HepG2 (cell line): ENCODE results near the gene HORMAD2. TPM values are rescaled to one million over a fixed set of nuclear protein-coding genes. Genes with fewer than 3 reads are reported as not detected.
A peak's percentile ranks its signal among the peaks of the same experiment; 100 is the strongest.

Source experiments
- AHR ChIP-seq: IDR thresholded peaks from 2 replicates; pipeline ENCODE4 v1.6.1; 2018; ENCODE audit warnings: missing genetic modification reagents, missing compliant biosample characterization
- CAMTA2 ChIP-seq: sonication (generic); formaldehyde crosslinking; IDR thresholded peaks from 2 replicates; pipeline ENCODE4 v1.4.0; 2020; ENCODE audit warnings: mild to moderate bottlenecking, missing genetic modification reagents, borderline replicate concordance
- GATA4 ChIP-seq: sonication (generic); IDR thresholded peaks from 2 replicates; pipeline ENCODE4 v1.6.1; 2016; ENCODE audit warnings: antibody characterized with exemption, low read depth, borderline replicate concordance
- MIXL1 ChIP-seq: IDR thresholded peaks from 2 replicates; pipeline ENCODE4 v1.6.1; 2016
- PRPF4 ChIP-seq: fragments of 200-400 bp; formaldehyde crosslinking; IDR thresholded peaks from 2 replicates; pipeline ENCODE4 v1.6.1; 2016; ENCODE audit warnings: low read length, low read depth; ENCODE audit not compliant: poor library complexity, severe bottlenecking
- ZNF264 ChIP-seq: sonication (generic); formaldehyde crosslinking; IDR thresholded peaks from 2 replicates; pipeline ENCODE4 v1.4.0; 2020; ENCODE audit warnings: missing genetic modification reagents
- ZNF432 ChIP-seq: sonication (generic); formaldehyde crosslinking; IDR thresholded peaks from 2 replicates; pipeline ENCODE4 v1.5.0; 2020; ENCODE audit warnings: missing genetic modification reagents, mild to moderate bottlenecking, borderline replicate concordance
- ZNF567 ChIP-seq: sonication (generic); formaldehyde crosslinking; IDR thresholded peaks from 2 replicates; pipeline ENCODE4 v1.8.1; 2023; ENCODE audit warnings: mild to moderate bottlenecking, missing genetic modification reagents, borderline replicate concordance
- polyA plus RNA-seq, 8 experiments: library from polyadenylated mRNA; depleted of rRNA in 3 of 8; stranded (reverse) in 7 of 8; unstranded in 1 of 8; fragments of >200 nt; fragmentation: Illumina TruSeq in 4 of 8; extraction: Trizol in 4 of 8; gene quantifications; 2 replicates each; pipeline versions ENCODE4 v1.2.1 to v1.2.3, GENCODE V29; 2011 to 2016; ENCODE audit warnings: low read depth in 4 of 8, missing spikeins in 1 of 8, mixed read lengths in 1 of 8; ENCODE audit not compliant: insufficient read depth in 1 of 8
- total RNA-seq, 5 experiments: library from RNA; depleted of rRNA; stranded (reverse); fragments of >200 nt; fragmentation: Illumina TruSeq; extraction: Trizol; gene quantifications; 2 replicates each; pipeline ENCODE4 v1.2.3, GENCODE V29; 2016; ENCODE audit warnings: low read depth in 1 of 5
- TF ChIP-seq, protein P1 (sequence below), 2 experiments: sonication (generic) in 1 of 2; formaldehyde crosslinking in 1 of 2; IDR thresholded peaks; 2 replicates each; pipeline versions ENCODE4 v1.4.0 to v1.6.1; 2018 to 2020; ENCODE audit warnings: missing genetic modification reagents in 2 of 2, borderline replicate concordance in 1 of 2, low read depth in 1 of 2, mild to moderate bottlenecking in 1 of 2, missing biosample characterization in 1 of 2
- TF ChIP-seq, protein P2 (sequence below): sonication (generic); formaldehyde crosslinking; IDR thresholded peaks from 2 replicates; pipeline ENCODE4 v1.8.1; 2023; ENCODE audit warnings: mild to moderate bottlenecking, missing genetic modification reagents, borderline replicate concordance
- TF ChIP-seq, protein P3 (sequence below): sonication (generic); formaldehyde crosslinking; IDR thresholded peaks from 2 replicates; pipeline ENCODE4 v1.5.0; 2020; ENCODE audit warnings: mild to moderate bottlenecking, missing genetic modification reagents
- TF ChIP-seq, protein P4 (sequence below): sonication (generic); formaldehyde crosslinking; IDR thresholded peaks from 2 replicates; pipeline ENCODE4 v1.4.0; 2020; ENCODE audit warnings: missing genetic modification reagents
- TF ChIP-seq, protein P5 (sequence below): sonication (generic); formaldehyde crosslinking; IDR thresholded peaks from 2 replicates; pipeline ENCODE4 v1.4.0; 2020; ENCODE audit warnings: missing genetic modification reagents
- TF ChIP-seq, protein P6 (sequence below): sonication (generic); formaldehyde crosslinking; IDR thresholded peaks from 2 replicates; pipeline ENCODE4 v1.5.0; 2020; ENCODE audit warnings: mild to moderate bottlenecking, missing genetic modification reagents
- TF ChIP-seq, protein P7 (sequence below): sonication (generic); formaldehyde crosslinking; IDR thresholded peaks from 2 replicates; pipeline ENCODE4 v1.5.0; 2020; ENCODE audit warnings: mild to moderate bottlenecking, missing genetic modification reagents

Gene HORMAD2
- total and polyA plus RNA-seq, 2 of the 13 experiments (the other 11 are each of a cell fraction or from before 2014, with no cell fraction given): not detected

DNA sequence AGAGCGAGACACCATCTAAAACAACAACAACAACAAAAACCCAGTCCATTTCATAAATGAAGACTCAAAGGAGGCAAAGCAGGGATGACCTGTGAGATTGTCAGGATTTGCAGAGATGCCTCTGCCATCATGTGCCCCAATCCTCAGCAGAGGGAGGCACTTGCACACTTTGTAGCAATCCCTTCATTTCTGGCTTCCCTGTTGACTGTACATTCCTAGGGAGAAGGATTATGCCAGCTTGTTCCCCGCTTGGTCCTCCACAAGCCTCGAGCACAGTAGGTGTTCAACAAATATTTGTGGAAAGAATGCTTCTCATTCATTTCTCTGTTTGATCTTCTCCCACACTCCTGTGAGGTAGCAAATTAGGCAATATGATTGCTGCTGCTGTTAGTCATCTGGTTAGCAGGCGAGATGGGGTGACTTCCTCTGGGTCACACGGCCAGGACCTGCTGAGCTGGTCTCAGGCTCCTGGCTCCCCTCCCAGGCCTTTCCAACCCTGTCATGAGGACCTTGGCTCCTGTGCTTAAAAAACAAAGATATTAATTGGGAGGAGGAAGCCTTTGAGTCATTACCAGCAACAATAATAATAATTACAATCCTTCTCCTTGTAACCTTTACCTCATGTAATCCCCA lies 132.2 kb downstream of the HORMAD2 start (continued):
- TF ChIP-seq ZNF264 (CRISPR knock-in tag) (peak; percentile 50; the same call in 1 of the 2 replicates), PRPF4 (no peak), ZNF567 (no peak), MIXL1 (CRISPR knock-in tag) (peak; percentile 74), ZNF432 (CRISPR knock-in tag) (no peak), GATA4 (peak; percentile 55; the same call in 1 of the 2 replicates), CAMTA2 (CRISPR knock-in tag) (no peak), AHR (no peak)
- TF ChIP-seq, protein P1, sequence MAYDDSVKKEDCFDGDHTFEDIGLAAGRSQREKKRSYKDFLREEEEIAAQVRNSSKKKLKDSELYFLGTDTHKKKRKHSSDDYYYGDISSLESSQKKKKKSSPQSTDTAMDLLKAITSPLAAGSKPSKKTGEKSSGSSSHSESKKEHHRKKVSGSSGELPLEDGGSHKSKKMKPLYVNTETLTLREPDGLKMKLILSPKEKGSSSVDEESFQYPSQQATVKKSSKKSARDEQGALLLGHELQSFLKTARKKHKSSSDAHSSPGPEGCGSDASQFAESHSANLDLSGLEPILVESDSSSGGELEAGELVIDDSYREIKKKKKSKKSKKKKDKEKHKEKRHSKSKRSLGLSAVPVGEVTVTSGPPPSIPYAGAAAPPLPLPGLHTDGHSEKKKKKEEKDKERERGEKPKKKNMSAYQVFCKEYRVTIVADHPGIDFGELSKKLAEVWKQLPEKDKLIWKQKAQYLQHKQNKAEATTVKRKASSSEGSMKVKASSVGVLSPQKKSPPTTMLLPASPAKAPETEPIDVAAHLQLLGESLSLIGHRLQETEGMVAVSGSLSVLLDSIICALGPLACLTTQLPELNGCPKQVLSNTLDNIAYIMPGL (CRISPR knock-in tag; IDR thresholded peaks at IDR 0.05; ENCODE audit: borderline replicate concordance in 1 of 2, low read depth in 1 of 2): no peak; a peak in 1 of 4 replicates
- TF ChIP-seq, protein P2, sequence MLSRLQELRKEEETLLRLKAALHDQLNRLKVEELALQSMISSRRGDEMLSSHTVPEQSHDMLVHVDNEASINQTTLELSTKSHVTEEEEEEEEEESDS (CRISPR knock-in tag): no peak
- TF ChIP-seq, protein P3, sequence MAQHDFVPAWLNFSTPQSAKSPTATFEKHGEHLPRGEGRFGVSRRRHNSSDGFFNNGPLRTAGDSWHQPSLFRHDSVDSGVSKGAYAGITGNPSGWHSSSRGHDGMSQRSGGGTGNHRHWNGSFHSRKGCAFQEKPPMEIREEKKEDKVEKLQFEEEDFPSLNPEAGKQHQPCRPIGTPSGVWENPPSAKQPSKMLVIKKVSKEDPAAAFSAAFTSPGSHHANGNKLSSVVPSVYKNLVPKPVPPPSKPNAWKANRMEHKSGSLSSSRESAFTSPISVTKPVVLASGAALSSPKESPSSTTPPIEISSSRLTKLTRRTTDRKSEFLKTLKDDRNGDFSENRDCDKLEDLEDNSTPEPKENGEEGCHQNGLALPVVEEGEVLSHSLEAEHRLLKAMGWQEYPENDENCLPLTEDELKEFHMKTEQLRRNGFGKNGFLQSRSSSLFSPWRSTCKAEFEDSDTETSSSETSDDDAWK (CRISPR knock-in tag): no peak
- TF ChIP-seq, protein P4, sequence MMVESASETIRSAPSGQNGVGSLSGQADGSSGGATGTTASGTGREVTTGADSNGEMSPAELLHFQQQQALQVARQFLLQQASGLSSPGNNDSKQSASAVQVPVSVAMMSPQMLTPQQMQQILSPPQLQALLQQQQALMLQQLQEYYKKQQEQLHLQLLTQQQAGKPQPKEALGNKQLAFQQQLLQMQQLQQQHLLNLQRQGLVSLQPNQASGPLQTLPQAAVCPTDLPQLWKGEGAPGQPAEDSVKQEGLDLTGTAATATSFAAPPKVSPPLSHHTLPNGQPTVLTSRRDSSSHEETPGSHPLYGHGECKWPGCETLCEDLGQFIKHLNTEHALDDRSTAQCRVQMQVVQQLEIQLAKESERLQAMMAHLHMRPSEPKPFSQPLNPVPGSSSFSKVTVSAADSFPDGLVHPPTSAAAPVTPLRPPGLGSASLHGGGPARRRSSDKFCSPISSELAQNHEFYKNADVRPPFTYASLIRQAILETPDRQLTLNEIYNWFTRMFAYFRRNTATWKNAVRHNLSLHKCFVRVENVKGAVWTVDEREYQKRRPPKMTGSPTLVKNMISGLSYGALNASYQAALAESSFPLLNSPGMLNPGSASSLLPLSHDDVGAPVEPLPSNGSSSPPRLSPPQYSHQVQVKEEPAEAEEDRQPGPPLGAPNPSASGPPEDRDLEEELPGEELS (CRISPR knock-in tag): peak; percentile 90
- TF ChIP-seq, protein P5, sequence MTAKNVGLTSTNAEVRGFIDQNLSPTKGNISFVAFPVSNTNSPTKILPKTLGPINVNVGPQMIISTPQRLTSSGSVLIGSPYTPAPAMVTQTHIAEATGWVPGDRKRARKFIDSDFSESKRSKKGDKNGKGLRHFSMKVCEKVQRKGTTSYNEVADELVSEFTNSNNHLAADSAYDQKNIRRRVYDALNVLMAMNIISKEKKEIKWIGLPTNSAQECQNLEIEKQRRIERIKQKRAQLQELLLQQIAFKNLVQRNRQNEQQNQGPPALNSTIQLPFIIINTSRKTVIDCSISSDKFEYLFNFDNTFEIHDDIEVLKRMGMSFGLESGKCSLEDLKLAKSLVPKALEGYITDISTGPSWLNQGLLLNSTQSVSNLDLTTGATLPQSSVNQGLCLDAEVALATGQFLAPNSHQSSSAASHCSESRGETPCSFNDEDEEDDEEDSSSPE (CRISPR knock-in tag): no peak
- TF ChIP-seq, protein P6, sequence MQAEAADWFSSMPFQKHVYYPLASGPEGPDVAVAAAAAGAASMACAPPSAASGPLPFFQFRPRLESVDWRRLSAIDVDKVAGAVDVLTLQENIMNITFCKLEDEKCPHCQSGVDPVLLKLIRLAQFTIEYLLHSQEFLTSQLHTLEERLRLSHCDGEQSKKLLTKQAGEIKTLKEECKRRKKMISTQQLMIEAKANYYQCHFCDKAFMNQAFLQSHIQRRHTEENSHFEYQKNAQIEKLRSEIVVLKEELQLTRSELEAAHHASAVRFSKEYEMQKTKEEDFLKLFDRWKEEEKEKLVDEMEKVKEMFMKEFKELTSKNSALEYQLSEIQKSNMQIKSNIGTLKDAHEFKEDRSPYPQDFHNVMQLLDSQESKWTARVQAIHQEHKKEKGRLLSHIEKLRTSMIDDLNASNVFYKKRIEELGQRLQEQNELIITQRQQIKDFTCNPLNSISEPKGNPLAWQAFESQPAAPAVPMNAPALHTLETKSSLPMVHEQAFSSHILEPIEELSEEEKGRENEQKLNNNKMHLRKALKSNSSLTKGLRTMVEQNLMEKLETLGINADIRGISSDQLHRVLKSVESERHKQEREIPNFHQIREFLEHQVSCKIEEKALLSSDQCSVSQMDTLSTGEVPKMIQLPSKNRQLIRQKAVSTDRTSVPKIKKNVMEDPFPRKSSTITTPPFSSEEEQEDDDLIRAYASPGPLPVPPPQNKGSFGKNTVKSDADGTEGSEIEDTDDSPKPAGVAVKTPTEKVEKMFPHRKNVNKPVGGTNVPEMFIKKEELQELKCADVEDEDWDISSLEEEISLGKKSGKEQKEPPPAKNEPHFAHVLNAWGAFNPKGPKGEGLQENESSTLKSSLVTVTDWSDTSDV (CRISPR knock-in tag): no peak
- TF ChIP-seq, protein P7, sequence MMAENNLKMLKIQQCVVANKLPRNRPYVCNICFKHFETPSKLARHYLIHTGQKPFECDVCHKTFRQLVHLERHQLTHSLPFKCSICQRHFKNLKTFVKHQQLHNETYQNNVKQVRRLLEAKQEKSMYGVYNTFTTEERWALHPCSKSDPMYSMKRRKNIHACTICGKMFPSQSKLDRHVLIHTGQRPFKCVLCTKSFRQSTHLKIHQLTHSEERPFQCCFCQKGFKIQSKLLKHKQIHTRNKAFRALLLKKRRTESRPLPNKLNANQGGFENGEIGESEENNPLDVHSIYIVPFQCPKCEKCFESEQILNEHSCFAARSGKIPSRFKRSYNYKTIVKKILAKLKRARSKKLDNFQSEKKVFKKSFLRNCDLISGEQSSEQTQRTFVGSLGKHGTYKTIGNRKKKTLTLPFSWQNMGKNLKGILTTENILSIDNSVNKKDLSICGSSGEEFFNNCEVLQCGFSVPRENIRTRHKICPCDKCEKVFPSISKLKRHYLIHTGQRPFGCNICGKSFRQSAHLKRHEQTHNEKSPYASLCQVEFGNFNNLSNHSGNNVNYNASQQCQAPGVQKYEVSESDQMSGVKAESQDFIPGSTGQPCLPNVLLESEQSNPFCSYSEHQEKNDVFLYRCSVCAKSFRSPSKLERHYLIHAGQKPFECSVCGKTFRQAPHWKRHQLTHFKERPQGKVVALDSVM (CRISPR knock-in tag): peak; percentile 52
